GM13976 (cell line): ENCODE results near the gene LRRC41.

ENCODE experiments used
- DNase-seq: peaks from one replicate; pipeline ENCODE4 v3.0.0; 2012; ENCODE audit warnings: low spot score
- in situ Hi-C: fragments of 300-500 bp; cut with MboI; formaldehyde crosslinking; loops from one replicate; pipeline ENCODE4 v1.12.0; 2022; ENCODE audit warnings: low sequenced_read_pairs, mixed read lengths, inconsistent platforms; ENCODE audit not compliant: unreplicated experiment
- TF ChIP-seq, protein P1 (sequence below): IDR thresholded peaks from 2 replicates; pipeline ENCODE4 v1.5.1; 2012; ENCODE audit warnings: borderline replicate concordance, mild to moderate bottlenecking; ENCODE audit not compliant: insufficient read depth; ENCODE audit errors: extremely low read depth, missing control alignments, control extremely low read depth

LRRC41 gene

DNA sequence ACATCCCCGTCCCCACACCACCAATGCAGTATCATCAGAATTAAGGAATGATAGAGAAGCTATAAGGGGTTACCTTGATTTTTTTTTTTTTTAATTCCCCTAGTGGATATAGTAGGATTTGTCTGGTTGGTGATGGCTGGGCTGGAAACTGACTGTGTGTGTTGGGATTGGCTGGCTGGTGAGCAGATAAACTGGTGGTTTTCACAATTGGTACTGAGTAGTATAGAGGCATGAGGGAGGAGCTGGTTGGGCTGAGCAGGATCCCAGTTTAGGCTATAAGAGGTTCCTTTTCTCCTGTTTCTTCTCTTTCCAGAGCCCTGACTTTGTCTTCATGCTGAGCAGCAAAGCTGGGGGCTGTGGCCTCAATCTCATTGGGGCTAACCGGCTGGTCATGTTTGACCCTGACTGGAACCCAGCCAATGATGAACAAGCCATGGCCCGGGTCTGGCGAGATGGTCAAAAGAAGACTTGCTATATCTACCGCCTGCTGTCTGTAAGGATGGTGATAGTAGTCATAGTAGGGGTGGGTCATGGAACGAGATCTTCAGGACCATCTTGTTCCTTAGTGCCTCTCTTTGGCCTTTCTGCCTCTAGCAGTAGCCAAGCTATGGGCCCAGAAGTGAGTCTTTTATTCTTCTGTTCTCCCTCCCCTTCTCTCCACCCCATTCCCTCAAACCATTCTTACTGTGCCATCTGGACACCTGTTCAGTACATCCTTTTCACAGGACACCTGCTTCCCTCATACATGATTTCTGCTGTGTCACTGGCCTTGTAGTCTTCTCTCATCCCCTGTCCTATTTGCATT lies 29.0 kb downstream of the LRRC41 start:
- in situ Hi-C loops: no loop called here
- no peak for DNase-seq
- TF ChIP-seq, protein P1, sequence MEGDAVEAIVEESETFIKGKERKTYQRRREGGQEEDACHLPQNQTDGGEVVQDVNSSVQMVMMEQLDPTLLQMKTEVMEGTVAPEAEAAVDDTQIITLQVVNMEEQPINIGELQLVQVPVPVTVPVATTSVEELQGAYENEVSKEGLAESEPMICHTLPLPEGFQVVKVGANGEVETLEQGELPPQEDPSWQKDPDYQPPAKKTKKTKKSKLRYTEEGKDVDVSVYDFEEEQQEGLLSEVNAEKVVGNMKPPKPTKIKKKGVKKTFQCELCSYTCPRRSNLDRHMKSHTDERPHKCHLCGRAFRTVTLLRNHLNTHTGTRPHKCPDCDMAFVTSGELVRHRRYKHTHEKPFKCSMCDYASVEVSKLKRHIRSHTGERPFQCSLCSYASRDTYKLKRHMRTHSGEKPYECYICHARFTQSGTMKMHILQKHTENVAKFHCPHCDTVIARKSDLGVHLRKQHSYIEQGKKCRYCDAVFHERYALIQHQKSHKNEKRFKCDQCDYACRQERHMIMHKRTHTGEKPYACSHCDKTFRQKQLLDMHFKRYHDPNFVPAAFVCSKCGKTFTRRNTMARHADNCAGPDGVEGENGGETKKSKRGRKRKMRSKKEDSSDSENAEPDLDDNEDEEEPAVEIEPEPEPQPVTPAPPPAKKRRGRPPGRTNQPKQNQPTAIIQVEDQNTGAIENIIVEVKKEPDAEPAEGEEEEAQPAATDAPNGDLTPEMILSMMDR: no peak

DNA sequence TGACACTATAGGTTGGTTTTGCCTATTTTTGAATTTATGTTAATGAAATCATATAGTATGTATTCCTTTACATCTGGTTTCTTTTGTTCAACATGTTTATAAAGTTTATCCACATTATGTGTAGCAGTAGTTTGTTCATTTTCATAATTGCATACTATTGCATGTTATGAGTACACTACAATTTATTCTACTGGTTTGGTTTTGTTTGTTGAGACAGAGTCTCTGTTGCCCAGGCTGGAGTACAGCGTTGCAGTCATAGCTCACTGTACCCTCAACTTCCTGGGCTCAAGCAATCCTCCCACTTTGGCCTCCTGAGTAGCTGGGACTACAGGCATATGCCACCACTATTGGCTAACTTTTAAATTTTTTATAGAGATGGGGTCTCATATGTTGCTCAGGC lies 34.8 kb downstream of the LRRC41 start:
- TF ChIP-seq, protein P1: no peak
- DNase-seq: no peak
- in situ Hi-C loops: no loop called here

DNA sequence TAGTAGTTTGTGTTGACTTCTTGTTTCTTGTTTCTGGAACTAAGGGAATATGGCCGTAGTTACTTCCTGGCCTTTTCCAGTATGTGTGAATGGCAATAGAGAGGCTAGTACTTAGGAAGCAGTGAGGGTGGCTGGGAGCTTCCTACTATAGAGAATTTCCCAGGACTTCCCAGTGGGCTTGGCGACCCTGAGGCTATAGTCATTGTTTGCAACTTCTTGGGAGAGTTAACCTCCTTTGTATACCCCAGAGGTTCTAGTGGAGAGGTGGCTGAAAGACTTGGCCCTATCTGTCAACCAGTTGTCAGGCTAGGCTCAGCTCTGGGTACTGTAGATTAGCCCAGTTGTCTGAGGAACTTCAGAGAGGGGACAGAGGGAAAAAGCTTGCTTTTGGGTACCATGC lies 40.3 kb downstream of the LRRC41 start:
- no peak for DNase-seq
- TF ChIP-seq, protein P1: no peak
- in situ Hi-C loops: no loop called here

DNA sequence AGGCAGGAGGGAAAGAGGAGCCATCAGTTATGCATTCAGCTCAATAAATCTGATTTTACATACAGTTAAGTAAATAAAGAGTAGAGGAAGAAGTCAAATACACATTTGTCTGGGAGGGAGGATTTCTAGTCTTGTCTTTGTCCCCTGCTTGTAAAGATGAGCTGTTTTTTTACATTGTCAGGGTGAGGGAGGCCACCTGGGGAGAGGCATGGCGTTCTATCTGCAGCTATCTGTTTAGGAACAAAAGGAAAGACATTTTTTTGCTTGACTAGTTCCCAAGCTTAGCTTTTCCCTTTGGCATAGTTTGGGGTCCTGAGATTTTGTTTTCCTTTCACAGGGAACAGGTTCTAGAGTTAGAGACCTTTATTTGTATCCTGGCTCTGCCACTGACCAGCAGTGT lies 40.9 kb downstream of the LRRC41 start:
- no peak for DNase-seq
- TF ChIP-seq, protein P1: no peak
- in situ Hi-C loops: no loop called here

DNA sequence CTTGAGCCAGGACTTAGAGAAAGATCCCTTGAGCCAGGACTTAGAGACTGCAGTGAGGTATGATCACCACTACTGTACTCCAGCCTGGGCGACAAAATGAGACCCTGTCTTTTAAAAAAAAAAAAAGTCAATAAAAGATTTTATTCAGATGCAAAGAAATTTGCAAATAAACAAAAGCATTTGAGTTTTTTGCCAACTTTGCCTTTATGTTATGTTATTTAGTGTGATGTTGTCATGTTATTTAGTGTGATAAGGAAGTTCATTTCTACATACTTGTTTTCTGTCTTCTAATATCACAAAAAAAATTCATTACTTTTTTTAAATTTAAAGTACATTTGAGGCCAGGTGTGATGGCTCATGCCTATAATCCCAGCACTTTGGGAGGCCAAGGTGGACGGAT lies 46.9 kb downstream of the LRRC41 start:
- in situ Hi-C loops: no loop called here
- no peak for DNase-seq
- TF ChIP-seq, protein P1: no peak

DNA sequence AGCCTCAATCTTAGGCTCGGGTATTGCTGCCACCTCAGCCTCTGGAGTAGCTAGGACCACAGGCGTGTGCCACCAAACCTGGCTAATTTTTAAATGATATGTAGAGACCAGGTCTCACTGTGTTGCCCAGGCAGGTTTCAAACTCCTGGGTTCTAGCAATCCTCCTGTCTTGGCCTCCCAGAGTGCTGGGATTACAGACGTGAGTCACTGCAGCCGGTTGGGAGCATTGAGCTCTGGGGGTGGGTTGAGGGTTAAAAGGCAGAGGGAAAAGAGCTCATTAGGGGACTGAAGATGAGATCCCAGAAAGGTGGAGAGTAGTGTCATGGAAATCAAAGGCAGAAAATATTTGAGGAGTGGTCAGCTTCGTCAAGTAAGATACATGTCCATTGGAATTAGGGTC lies 48.7 kb downstream of the LRRC41 start:
- TF ChIP-seq, protein P1: no peak

More for the DNA sequence above, 48.7 kb downstream of the LRRC41 start:
- in situ Hi-C loops: no loop called here
- DNase-seq: no peak
